K562 (cell line): ENCODE measurements around the gene COQ10B. TPM values are rescaled to one million over a fixed set of nuclear protein-coding genes. Genes with fewer than 3 reads are reported as not detected.

ENCODE experiments used
- ATAC-seq: fragments of 200-7000 bp; cut with Tn5 transposase; 3 replicates; pipeline ENCODE4 v1.9.1; 2020; ENCODE audit warnings: moderate library complexity
- BruUV-seq: library from RNA; stranded (reverse); fragments of 400-500 nt; replicated peaks from 2 replicates; lab custom pipeline; 2021; lab: Mats Ljungman, UMichigan
- CTCF ChIA-PET: fragments of 300-600 bp; formaldehyde crosslinking; extraction: SDS; loops from one replicate; lab custom pipeline; 2021; ENCODE audit warnings: low intra/inter-chr PET ratio; lab: Yijun Ruan, JAX
- POLR2A ChIA-PET: fragments of 300-600, 350-650 bp; sonication (Branson Sonifier 250); formaldehyde crosslinking; extraction: SDS; loops from one replicate; lab custom pipeline; 2021; ENCODE audit warnings: antibody characterized with exemption, inconsistent platforms; lab: Yijun Ruan, JAX
- DNase-seq, 4 experiments: peaks; one replicate each; pipeline versions ENCODE4 v3.0.0 to v3.0.0-alpha.2; 2011 to 2018; ENCODE audit warnings: low spot score in 3 of 4, mixed read lengths in 3 of 4; ENCODE audit errors: extremely low read depth in 1 of 4
- FAIRE-seq: peaks from 2 replicates; lab custom pipeline; 2011; peaks lifted over from hg19 to GRCh38; lab: Jason Lieb, UNC
- H2AFZ ChIP-seq: 2 replicates; pipeline ENCODE4 v1.6.0; 2011; ENCODE audit warnings: low read depth, low read length, control low read depth, inconsistent platforms
- H3K27ac ChIP-seq: fragments of 200-600 bp; 3 replicates; pipeline ENCODE4 v1.8.0; 2011; ENCODE audit warnings: low read depth, mild to moderate bottlenecking, control low read depth, inconsistent platforms, low read length, moderate library complexity, mixed read lengths; ENCODE audit errors: extremely low read depth
- H3K27me3 ChIP-seq, 2 experiments: fragments of 300-600 bp in 1 of 2; 2 replicates in 1 of 2; 3 replicates in 1 of 2; pipeline versions ENCODE4 v1.6.0 to v1.8.0; 2011; ENCODE audit warnings: inconsistent platforms in 2 of 2, low read length in 2 of 2, mild to moderate bottlenecking in 1 of 2, mixed read lengths in 1 of 2, moderate library complexity in 1 of 2; ENCODE audit not compliant: control insufficient read depth in 2 of 2, insufficient read depth in 2 of 2
- H3K36me3 ChIP-seq: fragments of 300-600 bp; 3 replicates; pipeline ENCODE4 v1.8.0; 2011; ENCODE audit warnings: mild to moderate bottlenecking, low read length, inconsistent platforms; ENCODE audit not compliant: control insufficient read depth, insufficient read depth
- H3K4me1 ChIP-seq, 2 experiments: fragments of 200-600 bp in 1 of 2; replicated peaks in 1 of 2; 2 replicates in 1 of 2; 3 replicates in 1 of 2; pipeline versions ENCODE4 v1.5.1 to v1.8.0; 2011; ENCODE audit warnings: inconsistent platforms in 2 of 2, low read length in 2 of 2, mild to moderate bottlenecking in 1 of 2, mixed read lengths in 1 of 2, moderate library complexity in 1 of 2; ENCODE audit not compliant: control insufficient read depth in 2 of 2, insufficient read depth in 2 of 2
- H3K4me2 ChIP-seq: 2 replicates; pipeline ENCODE4 v1.6.1; 2011; ENCODE audit warnings: low read length, control low read depth, inconsistent platforms, mixed read lengths; ENCODE audit not compliant: insufficient read depth
- H3K4me3 ChIP-seq: fragments of 200-600 bp; sonication (generic), shearing (Covaris generic); 2 replicates; pipeline ENCODE4 v1.5.1; 2016; ENCODE audit warnings: control low read depth, inconsistent platforms
- H3K79me2 ChIP-seq: fragments of 200-600 bp; 3 replicates; pipeline ENCODE4 v1.8.0; 2011; ENCODE audit warnings: low read length, inconsistent platforms; ENCODE audit not compliant: control insufficient read depth, insufficient read depth
- H3K9ac ChIP-seq, 2 experiments: 2 replicates each; pipeline versions ENCODE4 v1.6.0 to v1.6.1; 2011; ENCODE audit warnings: low read depth in 2 of 2, low read length in 2 of 2, control low read depth in 1 of 2, inconsistent platforms in 1 of 2, mild to moderate bottlenecking in 1 of 2, mixed read lengths in 1 of 2; ENCODE audit not compliant: insufficient read depth in 1 of 2
- H3K9me1 ChIP-seq: one replicate; pipeline ENCODE4 v1.6.0; 2011; ENCODE audit warnings: inconsistent platforms, mild to moderate bottlenecking, low read length, moderate library complexity; ENCODE audit not compliant: control insufficient read depth, insufficient read depth
- H3K9me3 ChIP-seq: replicated peaks from 2 replicates; pipeline ENCODE4 v1.5.1; 2011; ENCODE audit warnings: low read depth, low read length, inconsistent platforms; ENCODE audit not compliant: control insufficient read depth, insufficient read depth
- H4K20me1 ChIP-seq: replicated peaks from 2 replicates; pipeline ENCODE4 v1.6.1; 2011; ENCODE audit warnings: low read length, inconsistent platforms, mixed read lengths; ENCODE audit not compliant: control insufficient read depth, insufficient read depth
- FOXA3 ChIP-seq, 2 experiments: fragments of 450-650 bp in 1 of 2; sonication (generic) in 1 of 2; formaldehyde crosslinking; IDR thresholded peaks in 1 of 2; conservative IDR thresholded peaks in 1 of 2; 2 replicates each; pipeline versions ENCODE4 v1.4.0 to v1.8.0; 2020 to 2022; ENCODE audit warnings: mild to moderate bottlenecking in 2 of 2, missing genetic modification reagents in 1 of 2
- KDM4B ChIP-seq, 2 experiments: fragments of 450-650 bp in 1 of 2; sonication (generic) in 1 of 2; IDR thresholded peaks; 2 replicates each; pipeline ENCODE4 v1.6.1; 2016 to 2017; ENCODE audit warnings: borderline replicate concordance in 2 of 2, antibody characterized with exemption in 1 of 2, low read depth in 1 of 2, mild to moderate bottlenecking in 1 of 2
- SOX6 ChIP-seq: fragments of 450-650 bp; IDR thresholded peaks from 2 replicates; pipeline ENCODE4 v1.6.1; 2014; ENCODE audit warnings: mild to moderate bottlenecking
- TAL1 ChIP-seq: fragments of 450-650 bp; IDR thresholded peaks from 2 replicates; pipeline ENCODE4 v1.6.1; 2016; ENCODE audit warnings: mild to moderate bottlenecking
- TCF3 ChIP-seq: sonication (generic); formaldehyde crosslinking; IDR thresholded peaks from 2 replicates; pipeline ENCODE4 v1.4.0; 2020; ENCODE audit warnings: mild to moderate bottlenecking, missing genetic modification reagents
- TEAD4 ChIP-seq, 2 experiments: sonication (generic) in 1 of 2; formaldehyde crosslinking in 1 of 2; IDR thresholded peaks; 2 replicates each; pipeline versions ENCODE4 v1.6.1 to v1.8.0; 2012 to 2022; ENCODE audit warnings: borderline replicate concordance in 1 of 2, inconsistent platforms in 1 of 2, low read length in 1 of 2, mild to moderate bottlenecking in 1 of 2, missing genetic modification reagents in 1 of 2
- ZBTB40 ChIP-seq, 2 experiments: fragments of 450-650 bp in 1 of 2; sonication (generic) in 1 of 2; formaldehyde crosslinking in 1 of 2; IDR thresholded peaks; 2 replicates each; pipeline versions ENCODE4 v1.7.1 to v1.9.0; 2016 to 2022; ENCODE audit warnings: inconsistent platforms in 1 of 2, mild to moderate bottlenecking in 1 of 2, missing genetic modification reagents in 1 of 2
- ZNF561 ChIP-seq: fragments of 450-650 bp; formaldehyde crosslinking; conservative IDR thresholded peaks from 2 replicates; pipeline ENCODE4 v1.4.0; 2020; ENCODE audit warnings: mild to moderate bottlenecking, moderate library complexity
- WGBS: fragments of 100-300 bp; shearing (Covaris generic); methylation state at CpG from one replicate; pipeline ENCODE4 v1.1.6; 2016; ENCODE audit warnings: low coverage, mixed read lengths; ENCODE audit not compliant: insufficient coverage; ENCODE audit errors: missing lambda C conversion rate; 5-methylcytosine and 5-hydroxymethylcytosine counted together
- in situ Hi-C: fragments of 300-500 bp; cut with MboI; formaldehyde crosslinking; loops from 4 replicates; pipeline ENCODE4 v1.15.0; 2018; ENCODE audit warnings: inconsistent platforms, mixed read lengths
- intact Hi-C: fragments of 100-400 bp; cut with micrococcal nuclease; formaldehyde crosslinking; loops from 2 replicates; pipeline ENCODE4 v1.14.2; 2022
- polyA plus RNA-seq, 8 experiments: library from polyadenylated mRNA; depleted of rRNA in 4 of 8; stranded (reverse) in 5 of 8; unstranded in 3 of 8; fragments of >200 nt; fragmentation: Nextera tagmentation in 2 of 8; fragmentation: Illumina TruSeq in 1 of 8; extraction: Ambion mirVana in 2 of 8; extraction: Trizol in 1 of 8; gene quantifications; 2 replicates each; pipeline versions ENCODE4 v1.2.1 to v1.2.3, GENCODE V29; 2011 to 2014; ENCODE audit warnings: inconsistent platforms in 1 of 8, missing spikeins in 1 of 8
- total RNA-seq, 7 experiments: library from RNA; depleted of rRNA in 6 of 7; stranded (reverse); fragments of >200 nt in 6 of 7; fragmentation: Illumina TruSeq in 2 of 7; extraction: Trizol in 2 of 7; gene quantifications; 2 replicates each; pipeline versions ENCODE4 v1.2.1 to v1.2.3, GENCODE V29; 2011 to 2021; ENCODE audit warnings: low replicate concordance in 1 of 7

Gene COQ10B
- total and polyA plus RNA-seq, 9 of the 15 experiments (the other 6 are each of a cell fraction or from before 2014, with no cell fraction given): 3.1 to 13.1 (median 7.7) TPM

GRCh38 chr2:197460649-197461048, 7.3 kb downstream of the COQ10B start:
- ATAC-seq: peak; percentile 68
- WGBS: 26% methylated on average over 4 of the region's 4 CpGs
- POLR2A ChIA-PET: interaction anchor here (1.0 to 1.4 kb wide), 4 partner anchors 9 to 26 kb away, joined by 3 to 5 read pairs (median 5); partner anchors contain the start of gene SF3B1
- intact Hi-C loops (no loop called here), in situ Hi-C loops (no loop called here)
- BruUV-seq: no TSS peak
- DNase-seq: peak in 1 of 4 experiments; percentile 16
- FAIRE-seq: no peak
- Histone ChIP-seq H3K9me1 (no peaks in the 10 kb centered on the region), H3K27ac (0 out of 3 replicates have a peak overlapping the region, but pooled peaks have one; percentile 13), H3K27me3 (no peaks in the 10 kb centered on the region), H2AFZ (no peak overlapping the region), H3K4me3 (no peak overlapping the region), H3K79me2 (peaks cover 43% of the 10 kb centered on the region), H3K4me1 (no peaks in the 10 kb centered on the region; a peak in 3 of 5 replicates), H3K9ac (no peak overlapping the region), H3K4me2 (no peak overlapping the region), H3K9me3 (no peaks in the 10 kb centered on the region), H3K36me3 (peaks cover 37% of the 10 kb centered on the region), H4K20me1 (no peaks in the 10 kb centered on the region)
- TF ChIP-seq FOXA3 (CRISPR knock-in tag; conservative IDR thresholded peaks at IDR 0.05 in 1 of 2, IDR thresholded peaks at IDR 0.05 in 1 of 2) (0 out of 4 replicates have a peak, but pooled peaks of 1 of the 2 experiments have one; percentile 4), SOX6 (peak; percentile 53), TEAD4 (IDR thresholded peaks at IDR 0.05; ENCODE audit: low read length) (peak; percentile 41; the same call in 1 of the 2 replicates), TEAD4 (CRISPR knock-in tag; IDR thresholded peaks at IDR 0.05; ENCODE audit: borderline replicate concordance) (no peak), ZNF561 (no peak), KDM4B (IDR thresholded peaks at IDR 0.05; ENCODE audit: borderline replicate concordance in 2 of 2, low read depth in 1 of 2) (no peak), TAL1 (peak; percentile 43; the same call in 1 of the 2 replicates), TCF3 (CRISPR knock-in tag) (0 out of 2 replicates have a peak, but pooled peaks have one; percentile 32), ZBTB40 (IDR thresholded peaks at IDR 0.05) (peak; percentile 92), ZBTB40 (CRISPR knock-in tag; IDR thresholded peaks at IDR 0.05) (peak; percentile 71)
- CTCF ChIA-PET: no interaction called here
